ENCODE measurements around the gene CCND1. TPM values are rescaled to one million over a fixed set of nuclear protein-coding genes. Genes with fewer than 3 reads are reported as not detected.

Gene CCND1
- total RNA-seq, 1 experiment from 2014 or later: 372 TPM

GRCh38 chr11:69611548-69612526 lies 29.1 kb upstream of the CCND1 start:
- no peak for DNase-seq
- H3K4me1 ChIP-seq (ENCODE audit: insufficient read depth, low read length): no peaks in the 10 kb centered on the region; the same call in 1 of the 2 replicates
- no peak for TF ChIP-seq CTCF (conservative IDR thresholded peaks at IDR 0.05)

More at GRCh38 chr11:69611548-69612526, 29.1 kb upstream of the CCND1 start:
- no peak overlapping the region for H3K18ac ChIP-seq (ENCODE audit: insufficient read length, low read depth, low read length)
- H3K9ac ChIP-seq (ENCODE audit: extremely low read depth, insufficient read length, low read length): no peak overlapping the region
- no peak overlapping the region for H2BK15ac ChIP-seq (ENCODE audit: low read depth, low read length)
- no peak overlapping the region for H3K4ac ChIP-seq (ENCODE audit: low read depth, low read length)
- H3K36me3 Mint-ChIP-seq (ENCODE audit: insufficient read depth in 1 of 3, low read depth in 3 of 3): peaks cover 0 to 5% (median 0%) of the 10 kb centered on the region in 3 experiments; a peak in 2 of 7 replicates
- H2BK120ac ChIP-seq (ENCODE audit: low read depth, low read length, poor library complexity, severe bottlenecking): no peak overlapping the region
- no peak overlapping the region for H4K5ac ChIP-seq (ENCODE audit: insufficient read length, low read depth, low read length)
- H3K23ac ChIP-seq (ENCODE audit: insufficient read length, low read depth, low read length): no peak overlapping the region
- no peak overlapping the region for H3T11ph ChIP-seq (ENCODE audit: low read length)
- no peak overlapping the region for H3K4me3 Mint-ChIP-seq
- no CpG with 5 or more reads among the region's 17 CpGs for WGBS (ENCODE audit: extremely low coverage, insufficient read length, low lambda C conversion rate)
- no peak overlapping the region for H3K27ac Mint-ChIP-seq
- no peak overlapping the region for H4K8ac ChIP-seq (replicated peaks; ENCODE audit: insufficient read length, low read depth, low read length)
- H3K79me2 ChIP-seq (ENCODE audit: insufficient read depth, low read length): no peaks in the 10 kb centered on the region
- H3K79me1 ChIP-seq (ENCODE audit: insufficient read depth, low read depth, low read length, poor library complexity, severe bottlenecking): no peaks in the 10 kb centered on the region
- H3K4me1 Mint-ChIP-seq: peaks cover 20 to 24% of the 10 kb centered on the region in 2 experiments
- no peak overlapping the region for H3K4me2 ChIP-seq (ENCODE audit: insufficient read depth, insufficient read length, low read length)
- no peak overlapping the region for H3K56ac ChIP-seq (ENCODE audit: insufficient read length, low read depth, low read length)
- no peaks in the 10 kb centered on the region for H3K23me2 ChIP-seq (ENCODE audit: insufficient read length, low read depth, low read length, poor library complexity, severe bottlenecking)
- H2BK5ac ChIP-seq (ENCODE audit: insufficient read length, low read length): no peak overlapping the region
- no peak overlapping the region for H4K91ac ChIP-seq (ENCODE audit: insufficient read length, low read depth, low read length)
- peaks cover 13% of the 10 kb centered on the region for H3K27me3 Mint-ChIP-seq (ENCODE audit: low read depth)
- no peak overlapping the region for H2AFZ ChIP-seq (ENCODE audit: low read length)
- no peak overlapping the region for H2BK20ac ChIP-seq (ENCODE audit: low read depth, low read length, poor library complexity, severe bottlenecking)
- no peak overlapping the region for H2BK12ac ChIP-seq (ENCODE audit: insufficient read length, low read depth, low read length)
- no peak overlapping the region for H3K14ac ChIP-seq (ENCODE audit: insufficient read depth, low read length)
- no peak overlapping the region for H3K27ac ChIP-seq (ENCODE audit: insufficient read length, low read depth, low read length)
- H3K9me3 ChIP-seq (ENCODE audit: control insufficient read depth, low read depth, low read length): no peaks in the 10 kb centered on the region
- no peaks in the 10 kb centered on the region for H3K27me3 ChIP-seq (ENCODE audit: insufficient read depth, low read length)
- no peak overlapping the region for H2AK5ac ChIP-seq (ENCODE audit: insufficient read length, low read length)
- no peaks in the 10 kb centered on the region for H4K20me1 ChIP-seq (ENCODE audit: control insufficient read depth, insufficient read depth, insufficient read length)
- H3K9me3 Mint-ChIP-seq: peaks cover 14 to 15% of the 10 kb centered on the region in 2 experiments; a peak in 4 of 5 replicates
